Fibroblast of the aortic adventitia (primary cell): ENCODE measurements around the gene SFI1. TPM values are rescaled to one million over a fixed set of nuclear protein-coding genes. Genes with fewer than 3 reads are reported as not detected.
"Not testable (repeated sequence)": the region's sequence is repeated elsewhere in the genome, so short reads cannot be mapped to it uniquely, and the experiment has no call there.

Experiments used
- DNase-seq: peaks from one replicate; pipeline ENCODE4 v3.0.0-alpha.2; 2010; ENCODE audit warnings: low read depth
- H3K4me3 ChIP-seq: 2 replicates; pipeline ENCODE4 v1.5.1; 2011; ENCODE audit warnings: low read depth, mild to moderate bottlenecking, control low read depth, low read length, moderate library complexity
- CTCF ChIP-seq: IDR thresholded peaks from 2 replicates; pipeline ENCODE4 v1.5.1; 2011; ENCODE audit warnings: mild to moderate bottlenecking, low read length, control low read depth, inconsistent platforms; ENCODE audit not compliant: insufficient read depth
- total RNA-seq: library from RNA; depleted of rRNA; stranded (reverse); fragments of >200 nt; gene quantifications from 2 replicates; pipeline ENCODE4 v1.2.3, GENCODE V29; 2012; ENCODE audit warnings: low replicate concordance

SFI1 gene
- total RNA-seq, 1 donor: 19.9 TPM

DNA sequence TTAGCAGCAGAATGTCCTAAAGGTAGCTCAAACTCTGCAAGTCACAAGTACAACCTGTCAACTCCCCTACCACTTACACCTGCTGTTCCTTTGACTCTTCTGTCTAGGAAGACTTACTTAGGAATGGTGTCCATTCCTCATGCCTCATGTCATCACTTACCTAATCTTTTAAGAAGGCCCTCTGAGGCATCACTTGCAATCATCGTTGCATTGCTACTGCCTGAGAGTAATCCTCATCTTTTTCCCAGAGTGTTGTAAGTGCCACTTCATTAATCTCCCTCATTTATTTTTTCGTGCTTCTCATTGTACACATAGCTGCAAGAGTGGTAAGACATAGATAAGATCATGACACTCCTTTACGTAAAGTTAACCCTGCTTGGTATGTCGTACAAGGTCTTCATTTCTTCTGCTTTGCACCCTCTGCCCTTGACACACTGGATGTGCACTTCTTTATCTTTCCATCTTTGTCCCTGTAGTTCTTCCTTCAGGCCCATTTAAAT, 54.6 kb downstream of the SFI1 start:
- TF ChIP-seq CTCF: no peak
- DNase-seq: no peak
- no peak overlapping the region for H3K4me3 ChIP-seq

GRCh38 chr22:31556627-31557203, 60.4 kb downstream of the SFI1 start:
- peak; percentile 74 for TF ChIP-seq CTCF
- DNase-seq: peak; percentile 62
- no peak overlapping the region for H3K4me3 ChIP-seq

DNA sequence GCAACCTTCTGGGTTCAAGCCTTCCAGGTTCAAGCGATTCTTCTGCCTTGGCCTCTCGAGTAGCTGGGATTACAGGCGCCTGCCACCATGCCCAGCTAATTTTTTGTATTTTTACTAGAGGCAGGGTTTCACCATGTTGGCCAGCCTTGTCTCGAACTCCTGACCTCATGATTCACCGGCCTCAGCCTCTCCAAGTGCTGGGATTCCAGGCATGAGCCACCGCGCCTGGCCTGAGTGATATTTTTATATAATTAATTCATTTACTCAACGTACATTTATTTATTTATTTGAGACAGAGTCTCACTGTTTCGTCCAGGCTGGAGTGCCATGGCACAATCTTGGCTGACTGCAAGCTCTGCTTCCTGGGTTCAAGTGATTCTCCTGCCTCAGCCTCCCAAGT, 62.2 kb downstream of the SFI1 start:
- DNase-seq: peak; percentile 16
- H3K4me3 ChIP-seq: not testable (repeated sequence)

DNA sequence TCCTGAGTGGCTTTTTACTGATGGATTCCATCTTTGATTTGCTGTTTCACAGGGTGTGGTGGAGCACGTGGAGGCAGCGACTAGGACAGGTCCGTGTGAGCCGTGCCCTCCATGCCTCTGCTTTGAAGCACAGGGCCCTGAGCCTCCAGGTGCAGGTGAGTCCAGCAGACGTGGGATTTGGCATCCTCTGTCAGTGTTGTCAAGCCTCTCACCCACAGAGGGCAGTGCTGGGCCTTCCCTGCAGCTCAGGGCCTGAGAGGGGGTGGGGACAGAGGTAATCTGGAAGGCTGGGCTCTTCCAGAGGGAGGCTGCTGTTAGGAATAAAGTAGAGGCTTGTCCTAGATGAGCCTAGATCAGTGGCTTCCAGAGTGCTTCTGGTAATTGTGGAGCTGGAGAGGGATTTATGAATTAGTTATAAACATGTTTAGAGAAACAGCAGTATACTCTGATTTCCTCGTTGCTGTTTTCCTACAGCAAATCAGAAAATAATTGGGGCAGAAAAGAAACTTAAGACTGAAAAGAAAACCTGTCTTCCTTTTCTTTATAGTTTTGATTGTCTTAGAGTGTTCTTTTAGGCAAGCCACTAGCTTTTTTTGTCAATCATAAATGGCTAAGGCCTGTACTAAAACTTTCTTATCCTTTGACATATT, 65.0 kb downstream of the SFI1 start:
- H3K4me3 ChIP-seq: no peak overlapping the region
- peak; percentile 79 for DNase-seq
- TF ChIP-seq CTCF: peak; percentile 94

- no peak for DNase-seq
- TF ChIP-seq CTCF: no peak
- no peak overlapping the region for H3K4me3 ChIP-seq
Measured at GRCh38 chr22:31561970-31562369, 65.6 kb downstream of the SFI1 start.

DNA sequence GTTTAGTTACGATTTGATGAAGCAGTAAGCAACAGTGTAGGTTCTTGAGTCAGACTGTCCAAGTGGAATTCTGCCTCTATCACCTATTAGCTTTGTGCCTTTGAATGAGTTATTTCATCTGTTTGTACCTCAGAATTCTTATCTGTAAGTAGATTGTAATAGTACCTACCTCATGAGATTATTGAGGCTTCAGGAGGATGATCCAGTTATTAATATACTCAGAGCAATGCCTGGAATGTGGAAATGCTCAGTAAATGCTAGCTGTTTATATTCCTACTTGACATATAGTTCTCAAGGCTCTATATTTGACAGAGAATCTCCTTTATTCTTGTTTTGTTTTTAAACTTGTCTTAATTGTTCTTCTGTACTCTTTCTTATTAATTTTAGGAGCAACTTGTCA, 70.1 kb downstream of the SFI1 start:
- no peak for TF ChIP-seq CTCF
- H3K4me3 ChIP-seq: no peak overlapping the region
- no peak for DNase-seq

DNA sequence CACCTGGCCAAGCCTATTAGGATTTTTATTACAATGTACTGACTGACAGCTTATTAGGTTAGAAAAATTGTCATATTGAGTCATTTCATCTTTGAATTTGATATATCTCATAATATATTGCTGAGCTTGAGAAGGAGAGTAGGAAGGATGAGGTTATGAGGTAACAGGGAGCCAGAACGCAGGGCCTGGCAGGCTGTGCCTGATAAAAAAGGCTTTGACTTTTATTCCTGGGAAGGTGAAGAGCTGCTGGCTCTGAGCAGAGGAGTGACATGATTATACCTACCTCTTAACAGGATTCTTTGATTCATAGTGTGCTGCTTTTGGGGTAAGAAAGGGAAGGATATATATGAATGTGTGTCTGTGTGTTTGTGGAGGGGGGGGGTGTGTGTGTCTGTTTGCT, 70.9 kb downstream of the SFI1 start:
- TF ChIP-seq CTCF: no peak
- DNase-seq: no peak
- H3K4me3 ChIP-seq: no peak overlapping the region
